Vagina (tissue), 2 donors: ENCODE measurements around the gene USP32. TPM values are rescaled to one million over a fixed set of nuclear protein-coding genes. Genes with fewer than 3 reads are reported as not detected.

ENCODE experiments used
- DNase-seq, 2 donors: peaks; one replicate each; pipeline ENCODE4 v3.0.0-alpha.2; 2017; ENCODE audit errors: extremely low spot score in 2 of 2
- H3K27ac ChIP-seq: fragments of 200-600 bp; sonication (generic); one replicate; pipeline ENCODE4 v1.5.1; 2019
- H3K27me3 ChIP-seq: fragments of 200-600 bp; sonication (generic); one replicate; pipeline ENCODE4 v1.5.1; 2019
- H3K36me3 ChIP-seq, 2 donors: fragments of 200-600 bp; sonication (generic); one replicate each; pipeline ENCODE4 v1.5.1; 2017 to 2019
- H3K4me1 ChIP-seq: fragments of 200-600 bp; sonication (generic); one replicate; pipeline ENCODE4 v1.5.1; 2019
- H3K4me3 ChIP-seq, 2 donors: fragments of 200-600 bp; sonication (generic); 1 replicate in 1 of 2; 2 replicates in 1 of 2; pipeline ENCODE4 v1.5.1; 2016 to 2019
- H3K9me3 ChIP-seq: fragments of 200-600 bp; sonication (generic); one replicate; pipeline ENCODE4 v1.5.1; 2019
- CTCF ChIP-seq, 3 experiments: fragments of 450-650 bp in 2 of 3; fragments of 200-600 bp in 1 of 3; sonication (generic) in 1 of 3; IDR thresholded peaks; one replicate each; pipeline ENCODE4 v1.5.1; 2017 to 2019; ENCODE audit warnings: antibody characterized with exemption in 3 of 3, mild to moderate bottlenecking in 2 of 3, moderate library complexity in 2 of 3
- POLR2A ChIP-seq, 2 donors: fragments of 450-650 bp; IDR thresholded peaks; one replicate each; pipeline ENCODE4 v1.6.1; 2017; ENCODE audit warnings: antibody characterized with exemption in 2 of 2, mild to moderate bottlenecking in 2 of 2, moderate library complexity in 2 of 2
- POLR2AphosphoS5 ChIP-seq, 2 donors: sonication (generic); formaldehyde crosslinking; IDR thresholded peaks; one replicate each; pipeline ENCODE4 v1.9.0; 2017; ENCODE audit warnings: antibody characterized with exemption in 2 of 2, mild to moderate bottlenecking in 2 of 2, low read depth in 1 of 2; ENCODE audit not compliant: insufficient read depth in 1 of 2
- intact Hi-C: fragments of 100-400 bp; cut with DNase I; formaldehyde crosslinking; loops from one replicate; pipeline ENCODE4 v1.15.1; 2023
- total RNA-seq: library from RNA; depleted of rRNA; stranded (reverse); fragments of >200 nt; gene quantifications from one replicate; pipeline ENCODE4 v1.2.3, GENCODE V29; 2016

The USP32 gene
- total RNA-seq, 1 donor from 2014 or later = 63.6 TPM

- intact Hi-C loops = no loop called here
- no peaks in the 10 kb centered on the region for H3K9me3 ChIP-seq
- TF ChIP-seq CTCF (IDR thresholded peaks at IDR 0.05) = no peak
- no peak for TF ChIP-seq POLR2A (IDR thresholded peaks at IDR 0.05)
- no peak for TF ChIP-seq POLR2AphosphoS5 (IDR thresholded peaks at IDR 0.05; ENCODE audit: insufficient read depth in 1 of 2, low read depth in 1 of 2)
- no peaks in the 10 kb centered on the region for H3K27me3 ChIP-seq
- DNase-seq = no peak
- no peak overlapping the region for H3K27ac ChIP-seq
- H3K4me3 ChIP-seq = no peak overlapping the region
- H3K4me1 ChIP-seq = no peaks in the 10 kb centered on the region
- no peaks in the 10 kb centered on the region for H3K36me3 ChIP-seq
These were observed 231.0 kb downstream of the USP32 start for GRCh38 chr17:60160829-60161501.

- Histone ChIP-seq H3K27me3 (no peaks in the 10 kb centered on the region), H3K4me3 (no peak overlapping the region), H3K27ac (no peak overlapping the region), H3K36me3 (no peaks in the 10 kb centered on the region), H3K9me3 (no peaks in the 10 kb centered on the region), H3K4me1 (peaks cover 10% of the 10 kb centered on the region)
- DNase-seq = no peak
- TF ChIP-seq POLR2A (IDR thresholded peaks at IDR 0.05) = no peak
- no peak for TF ChIP-seq CTCF (IDR thresholded peaks at IDR 0.05)
- TF ChIP-seq POLR2AphosphoS5 (IDR thresholded peaks at IDR 0.05; ENCODE audit: insufficient read depth in 1 of 2, low read depth in 1 of 2) = no peak
- intact Hi-C loops = no loop called here
These were observed 232.5 kb downstream of the USP32 start for GRCh38 chr17:60159479-60159866.

GRCh38 chr17:60158751-60159478, 233.0 kb downstream of the USP32 start:
- Histone ChIP-seq H3K27me3 (no peaks in the 10 kb centered on the region), H3K36me3 (no peaks in the 10 kb centered on the region), H3K27ac (no peak overlapping the region), H3K4me3 (no peak overlapping the region), H3K9me3 (no peaks in the 10 kb centered on the region), H3K4me1 (peaks cover 14% of the 10 kb centered on the region)
- no peak for DNase-seq
- no peak for TF ChIP-seq CTCF (IDR thresholded peaks at IDR 0.05)
- no peak for TF ChIP-seq POLR2A (IDR thresholded peaks at IDR 0.05)
- TF ChIP-seq POLR2AphosphoS5 (IDR thresholded peaks at IDR 0.05; ENCODE audit: insufficient read depth in 1 of 2, low read depth in 1 of 2) = no peak
- intact Hi-C loops = no loop called here

GRCh38 chr17:60157487-60158040, 234.4 kb downstream of the USP32 start:
- no peak overlapping the region for H3K4me3 ChIP-seq
- no peak for DNase-seq
- TF ChIP-seq CTCF (IDR thresholded peaks at IDR 0.05) = no peak
- no peak for TF ChIP-seq POLR2AphosphoS5 (IDR thresholded peaks at IDR 0.05; ENCODE audit: insufficient read depth in 1 of 2, low read depth in 1 of 2)
- TF ChIP-seq POLR2A (IDR thresholded peaks at IDR 0.05) = no peak
- intact Hi-C loops = no loop called here
- no peak overlapping the region for H3K27ac ChIP-seq
- no peaks in the 10 kb centered on the region for H3K36me3 ChIP-seq
- H3K9me3 ChIP-seq = no peaks in the 10 kb centered on the region
- H3K4me1 ChIP-seq = peaks cover 23% of the 10 kb centered on the region
- no peaks in the 10 kb centered on the region for H3K27me3 ChIP-seq

GRCh38 chr17:60156746-60157145, 235.2 kb downstream of the USP32 start:
- Histone ChIP-seq H3K4me1 (peaks cover 23% of the 10 kb centered on the region), H3K36me3 (no peaks in the 10 kb centered on the region), H3K27me3 (no peaks in the 10 kb centered on the region), H3K9me3 (no peaks in the 10 kb centered on the region), H3K4me3 (no peak overlapping the region), H3K27ac (no peak overlapping the region)
- no peak for TF ChIP-seq CTCF (IDR thresholded peaks at IDR 0.05)
- no peak for TF ChIP-seq POLR2AphosphoS5 (IDR thresholded peaks at IDR 0.05; ENCODE audit: insufficient read depth in 1 of 2, low read depth in 1 of 2)
- TF ChIP-seq POLR2A (IDR thresholded peaks at IDR 0.05) = no peak
- DNase-seq = no peak
- intact Hi-C loops = no loop called here
